Stimulated activated CD8-positive, alpha-beta memory T cell treated with anti-CD3 and anti-CD28 coated beads, Interleukin-7, amount 100 ng/mL, for 48 hours (primary cell): ENCODE results near the gene RGS9BP.
"Not testable (repeated sequence)": the region's sequence is repeated elsewhere in the genome, so short reads cannot be mapped to it uniquely, and the experiment has no call there.

ENCODE experiments used
- DNase-seq, 2 donors: peaks; one replicate each; pipeline ENCODE4 v3.0.0-alpha.2; 2020; ENCODE audit warnings: low read depth in 1 of 2; ENCODE audit errors: extremely low read depth in 1 of 2

The RGS9BP gene, protein sequence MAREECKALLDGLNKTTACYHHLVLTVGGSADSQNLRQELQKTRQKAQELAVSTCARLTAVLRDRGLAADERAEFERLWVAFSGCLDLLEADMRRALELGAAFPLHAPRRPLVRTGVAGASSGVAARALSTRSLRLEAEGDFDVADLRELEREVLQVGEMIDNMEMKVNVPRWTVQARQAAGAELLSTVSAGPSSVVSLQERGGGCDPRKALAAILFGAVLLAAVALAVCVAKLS

DNA sequence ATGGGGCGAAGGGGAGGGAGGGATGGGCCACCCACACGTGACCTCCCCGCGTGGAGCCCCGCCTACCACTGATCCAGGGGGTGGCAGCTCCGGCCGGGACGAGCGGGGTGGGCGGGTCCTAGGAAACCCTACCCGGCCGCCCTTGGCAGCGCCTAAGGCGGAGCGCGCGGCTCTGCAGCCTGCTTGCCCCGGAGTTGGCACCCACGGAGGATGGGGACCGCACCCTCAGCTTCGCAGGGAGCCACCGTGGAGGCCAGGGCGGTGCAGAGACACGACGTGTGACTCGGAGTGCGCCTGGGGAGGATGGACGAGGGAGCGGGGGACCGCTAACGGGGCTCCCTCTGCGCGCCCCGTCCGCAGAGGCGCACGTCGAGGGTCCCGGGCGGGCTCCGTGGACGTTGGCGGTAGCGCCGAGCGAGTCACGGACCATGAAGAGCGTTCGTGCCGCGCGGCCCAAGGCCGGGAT, at the start of gene RGS9BP:
Gene RGS9BP, plus strand, starts transcription at position 129 of the 466 bp plus-strand sequence. CDS start 416 bp downstream, outside the sequence.
- DNase-seq = peak in 1 of 2 donors; percentile 7

DNA sequence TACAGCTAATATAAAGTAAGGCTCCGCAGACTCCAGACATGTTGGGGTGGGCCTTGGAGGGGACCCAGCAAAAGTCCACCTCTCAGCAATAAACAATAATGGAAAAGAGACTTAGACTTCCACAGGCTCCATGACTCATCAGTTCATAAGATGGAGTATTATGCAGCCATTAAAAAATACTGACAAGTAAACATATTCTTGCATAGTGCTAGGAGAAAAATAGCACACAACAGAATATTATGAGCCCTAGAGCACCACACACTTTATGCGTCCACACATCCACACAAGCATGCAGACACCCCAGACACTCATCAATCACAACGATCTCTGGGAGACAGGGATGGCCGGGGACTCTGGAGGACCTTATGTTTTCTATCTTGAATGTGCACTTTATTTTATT, 48.7 kb upstream of the RGS9BP start:
- DNase-seq = no peak

DNA sequence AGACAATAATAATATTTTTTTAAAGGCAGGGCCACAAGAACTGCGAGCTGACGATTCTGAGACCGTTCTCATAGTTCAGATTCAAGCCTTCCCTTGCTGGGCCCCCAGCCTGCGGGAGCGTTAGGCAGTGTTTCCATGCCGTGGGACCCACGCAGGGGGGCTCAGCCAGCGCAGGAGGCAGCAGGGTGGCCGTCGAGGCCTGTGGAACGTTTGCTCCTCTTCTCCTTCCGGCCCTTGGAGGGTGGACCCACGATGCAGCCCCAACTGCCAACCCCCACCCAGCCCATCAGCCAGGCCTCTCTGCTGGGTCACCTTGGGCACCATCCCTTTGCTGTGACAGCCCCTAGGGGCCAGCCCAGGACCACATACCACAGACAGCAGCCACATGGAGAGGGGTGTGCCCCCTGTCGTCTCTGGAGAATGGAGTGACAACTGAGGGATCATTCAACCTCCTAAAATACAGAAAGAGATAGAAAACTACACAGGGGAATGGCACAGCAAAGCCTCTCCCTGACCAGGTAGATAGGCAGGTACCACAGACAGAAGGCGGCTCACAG, 47.9 kb upstream of the RGS9BP start:
- DNase-seq = no peak

DNA sequence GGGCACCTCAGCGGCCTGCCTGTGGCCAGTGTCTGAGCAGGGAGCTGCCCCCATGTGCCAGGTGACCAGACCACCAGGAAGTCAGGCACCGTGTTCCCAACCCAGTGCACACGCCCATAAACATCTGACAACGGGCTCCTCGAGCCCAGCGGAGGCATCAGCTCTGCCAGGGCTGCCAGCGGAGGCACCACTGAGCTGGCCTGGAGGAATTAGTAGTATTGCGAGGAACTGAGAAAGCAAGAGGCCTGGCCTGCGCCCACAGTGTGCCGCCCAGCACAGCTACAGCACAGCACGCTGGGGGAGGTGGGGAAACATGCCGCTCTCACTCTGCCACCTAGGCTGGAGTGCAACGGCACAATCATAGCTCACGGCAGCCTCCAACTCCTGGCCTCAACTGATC, 45.3 kb upstream of the RGS9BP start:
- no peak for DNase-seq

DNA sequence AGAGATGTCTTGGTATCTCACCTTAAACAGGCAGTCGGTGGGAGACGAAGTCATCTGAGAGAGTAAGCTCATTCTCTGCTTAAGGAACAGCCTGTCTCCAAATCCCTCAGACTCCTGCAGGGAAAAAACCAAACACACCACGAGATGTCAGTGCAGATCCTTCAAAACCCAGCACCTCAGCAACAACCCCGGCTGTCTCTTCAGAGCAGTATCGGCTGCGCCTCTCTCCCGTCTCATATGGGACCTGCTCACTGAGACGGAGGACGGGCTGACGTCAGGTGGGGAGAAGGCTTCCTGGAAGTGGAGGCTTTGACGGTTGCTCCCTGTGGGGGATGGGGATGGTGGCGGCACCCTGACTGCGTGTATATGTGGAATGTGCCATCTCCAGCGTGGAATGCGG, 44.3 kb upstream of the RGS9BP start:
- no peak for DNase-seq

DNA sequence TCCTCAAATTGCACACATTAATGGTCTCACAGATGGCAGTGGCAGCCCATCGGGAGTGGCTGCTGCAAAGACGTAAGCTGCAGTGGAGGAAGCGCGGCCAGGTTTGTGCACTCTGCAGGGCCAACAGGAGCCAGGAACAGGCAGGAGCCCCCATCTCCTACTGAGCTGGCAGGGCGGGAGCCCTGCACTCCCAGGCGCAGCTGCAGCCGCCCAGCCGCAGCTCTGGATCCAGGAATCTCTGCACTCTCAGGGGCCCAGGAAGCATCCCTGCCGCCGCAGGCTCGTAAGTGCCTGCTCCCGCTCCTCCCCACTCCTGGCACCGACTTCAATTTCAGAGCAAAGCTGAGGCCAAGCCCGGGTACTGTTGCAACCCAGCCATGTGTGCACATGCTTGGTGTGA, 38.2 kb upstream of the RGS9BP start:
- DNase-seq = no peak

DNA sequence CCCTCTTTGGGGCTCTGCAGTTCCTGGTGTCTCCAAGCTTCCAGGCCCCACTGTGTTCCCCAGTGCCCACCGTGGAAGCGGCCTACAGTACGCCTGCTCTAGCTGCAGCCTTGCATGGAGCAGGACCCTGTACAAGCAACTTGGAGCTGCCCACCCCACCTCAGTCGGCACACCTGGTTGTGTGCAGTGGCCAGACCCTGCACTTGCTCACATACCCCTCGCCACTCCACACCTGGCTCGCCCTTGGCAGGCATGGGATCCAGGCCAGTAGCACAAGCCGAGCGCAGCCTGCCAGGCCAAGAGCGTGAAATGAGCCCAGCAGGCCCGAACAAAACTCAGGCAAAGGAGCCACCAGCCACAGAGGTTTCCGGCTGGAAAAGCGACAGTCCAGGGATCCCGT, 37.0 kb upstream of the RGS9BP start:
- no peak for DNase-seq

DNA sequence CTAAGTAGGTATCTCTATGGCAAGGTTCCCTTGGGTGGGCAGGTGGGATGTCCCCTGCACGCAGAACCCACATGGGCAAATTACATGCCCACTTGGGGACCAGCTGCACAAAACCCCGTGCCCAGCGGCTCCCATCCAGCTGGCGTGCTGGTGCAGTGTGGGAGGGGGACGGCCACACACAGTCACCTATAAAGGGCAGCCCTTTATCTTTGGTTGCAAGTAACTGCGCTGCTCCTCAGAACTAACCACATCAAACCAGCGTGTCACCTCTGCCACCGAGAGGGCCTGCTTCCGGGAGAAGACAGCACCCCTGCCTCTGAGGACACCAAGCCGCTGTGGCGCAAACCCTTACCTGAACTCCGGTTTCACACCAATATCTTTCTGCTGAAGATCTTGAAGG, 32.9 kb upstream of the RGS9BP start:
- DNase-seq = peak; percentile 16 to 69

DNA sequence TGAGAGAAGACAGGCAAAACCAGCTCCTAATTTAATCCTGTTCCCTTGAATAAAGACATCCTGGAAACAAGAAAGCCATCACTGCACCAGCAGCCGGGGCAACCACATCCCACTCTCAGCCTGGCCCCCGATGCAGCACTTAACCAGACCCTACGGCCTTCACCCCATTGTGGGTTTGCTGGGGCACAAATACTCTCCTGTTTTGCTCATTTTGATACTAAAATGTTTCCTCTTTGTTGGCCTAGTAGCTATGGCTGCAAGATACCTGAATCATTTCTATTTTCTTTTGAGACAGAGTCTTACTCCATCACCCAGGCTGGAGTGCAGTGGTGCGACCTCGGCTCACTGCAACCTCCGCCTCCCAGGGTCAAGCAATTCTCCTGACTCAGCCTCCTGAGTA, 29.1 kb upstream of the RGS9BP start:
- DNase-seq = peak; percentile 7 to 29

DNA sequence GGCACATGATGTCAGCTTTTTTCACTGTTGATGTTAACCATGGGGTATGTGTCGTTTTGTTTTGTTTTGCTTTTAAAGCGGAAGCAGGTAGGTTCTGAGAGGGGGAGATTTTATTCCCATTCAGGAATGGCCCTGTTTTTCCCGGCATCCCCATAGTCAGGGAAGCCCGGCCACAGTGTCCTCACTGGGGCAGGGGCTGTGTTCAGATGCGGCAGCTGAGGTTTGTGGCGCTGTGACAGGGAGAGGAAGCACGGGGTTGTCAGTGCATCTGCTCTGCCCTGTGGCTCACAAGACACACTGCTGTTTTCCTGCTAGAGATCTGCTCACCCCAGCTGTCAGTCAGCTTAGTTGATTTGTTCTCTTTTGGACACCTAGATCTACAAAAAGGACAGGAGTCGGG, 28.3 kb upstream of the RGS9BP start:
- no peak for DNase-seq

DNA sequence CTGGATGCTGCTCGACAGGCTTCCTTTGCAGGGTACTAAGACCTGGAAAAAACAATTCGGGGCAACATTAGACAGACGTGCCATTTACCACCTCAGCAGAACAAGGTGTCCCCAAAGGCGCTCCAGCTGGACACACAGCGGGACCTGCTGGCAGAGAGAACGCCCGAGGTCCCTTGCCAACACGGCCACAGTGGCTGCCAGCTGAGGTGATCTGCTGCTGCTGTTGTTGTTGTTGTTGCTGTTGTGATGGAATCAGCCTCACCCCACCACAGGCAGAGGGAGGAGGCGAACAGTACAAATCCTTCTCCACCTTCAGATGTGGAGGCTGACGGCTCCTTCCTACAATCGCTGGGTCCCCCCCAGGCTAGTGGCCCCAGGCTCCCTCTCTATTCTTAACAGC, 25.9 kb upstream of the RGS9BP start:
- DNase-seq = no peak

DNA sequence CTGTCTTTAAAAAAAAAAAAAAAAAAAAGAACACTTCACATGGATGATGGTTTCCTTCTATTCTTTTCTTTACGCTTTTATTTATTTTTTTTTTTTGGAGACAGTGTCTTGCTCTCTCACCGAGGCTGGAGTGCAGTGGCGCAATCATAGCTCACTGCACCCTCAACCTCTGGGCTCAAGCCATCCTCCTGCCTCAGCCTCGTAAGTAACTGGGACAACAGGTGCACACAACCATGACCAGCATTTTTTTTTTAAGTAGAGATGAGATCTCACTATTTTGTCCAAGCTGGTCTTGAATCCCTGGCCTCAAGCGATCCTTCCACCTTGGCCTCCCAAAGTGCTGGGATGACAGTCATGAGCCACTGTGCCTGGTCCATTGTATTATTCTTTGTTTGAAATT, 25.0 kb upstream of the RGS9BP start:
- no peak for DNase-seq

DNA sequence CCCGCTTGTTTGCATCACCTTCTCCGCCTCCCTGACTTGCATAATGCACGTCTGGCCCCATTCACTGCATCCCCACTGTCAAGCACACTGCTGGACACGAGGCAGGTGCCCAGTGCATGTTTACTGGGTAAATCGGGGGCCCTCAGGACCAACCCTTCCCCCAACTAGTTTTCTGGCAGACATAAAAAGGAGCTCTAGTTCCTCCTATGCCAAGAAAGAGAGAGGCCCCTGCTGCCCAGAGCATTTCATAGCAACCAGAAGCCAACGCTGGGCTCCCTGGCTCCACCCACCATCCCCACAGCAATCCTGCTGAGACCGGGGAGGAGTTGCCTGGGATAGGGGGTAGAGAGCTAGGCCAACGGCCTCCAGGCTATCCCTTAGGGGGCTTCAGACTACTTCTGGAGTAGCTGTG, 23.9 kb upstream of the RGS9BP start:
- DNase-seq = no peak

DNA sequence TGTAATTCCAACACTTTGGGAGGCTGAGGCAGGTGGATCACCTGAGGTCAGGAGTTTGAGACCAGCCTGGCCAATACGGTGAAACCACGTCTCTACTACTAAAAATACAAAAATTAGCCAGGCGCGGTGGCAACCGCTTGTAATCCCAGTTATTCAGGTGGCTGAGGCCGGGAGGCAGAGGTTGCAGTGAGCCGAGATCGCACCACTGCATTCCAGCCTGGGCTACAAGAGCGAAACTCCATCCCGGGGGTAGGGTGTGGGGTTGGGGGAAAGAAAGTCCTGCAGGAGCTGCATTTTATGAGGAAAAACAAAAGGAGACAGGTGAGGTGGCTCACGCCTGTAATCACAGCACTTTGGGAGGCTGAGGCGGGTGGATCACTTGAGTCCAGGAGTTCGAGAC, 23.3 kb upstream of the RGS9BP start:
- not testable (repeated sequence) for DNase-seq

DNA sequence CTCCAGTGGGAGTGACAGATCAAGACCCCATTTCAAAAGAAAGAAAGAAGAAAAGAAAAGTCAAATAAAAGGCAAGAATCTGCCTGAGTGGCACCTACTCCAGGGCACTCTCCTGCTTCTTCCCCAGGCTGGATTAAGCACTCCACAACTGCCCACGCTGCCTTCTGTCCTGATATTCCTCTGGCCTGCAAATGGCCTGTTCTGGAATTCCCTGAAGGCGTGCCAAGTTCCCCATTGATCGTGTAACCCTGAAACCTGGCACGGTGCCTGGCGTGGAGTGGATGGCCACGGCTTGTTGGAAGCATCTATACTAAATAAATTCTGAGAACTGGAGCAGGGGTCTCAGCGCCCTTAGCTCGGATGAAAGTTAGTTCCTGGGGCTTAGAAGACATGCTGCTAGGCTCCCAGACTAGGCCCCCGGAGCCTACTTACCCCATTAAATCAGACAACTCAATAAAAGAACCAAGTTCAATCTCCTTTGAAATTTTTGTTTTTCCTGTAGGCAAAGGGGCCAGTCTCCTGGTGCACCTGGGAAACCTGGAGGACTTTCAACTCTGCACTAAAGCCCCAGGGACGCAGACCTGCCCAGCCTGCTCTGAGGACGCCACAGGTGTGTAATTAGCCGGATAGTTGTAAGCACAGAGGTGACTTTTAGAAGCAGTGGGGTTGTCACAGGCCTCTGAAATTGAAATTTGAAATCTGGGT, 22.6 kb upstream of the RGS9BP start:
- no peak for DNase-seq

DNA sequence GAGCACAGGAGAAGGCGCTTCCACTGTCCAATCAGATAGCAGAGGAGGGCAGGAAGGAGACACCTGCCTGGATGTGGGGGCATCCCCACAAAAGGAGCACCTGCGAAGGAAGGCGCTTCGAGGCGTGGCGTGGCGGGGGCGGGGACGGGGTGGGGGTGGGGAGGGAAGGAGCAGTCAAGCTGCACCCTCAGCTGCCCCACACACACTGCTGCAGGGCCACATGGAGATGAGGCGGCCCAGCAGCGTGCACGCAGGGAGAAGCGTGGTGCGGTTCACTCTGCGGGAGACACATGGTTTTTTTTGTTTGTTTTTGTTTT, 22.1 kb upstream of the RGS9BP start:
- DNase-seq = no peak

DNA sequence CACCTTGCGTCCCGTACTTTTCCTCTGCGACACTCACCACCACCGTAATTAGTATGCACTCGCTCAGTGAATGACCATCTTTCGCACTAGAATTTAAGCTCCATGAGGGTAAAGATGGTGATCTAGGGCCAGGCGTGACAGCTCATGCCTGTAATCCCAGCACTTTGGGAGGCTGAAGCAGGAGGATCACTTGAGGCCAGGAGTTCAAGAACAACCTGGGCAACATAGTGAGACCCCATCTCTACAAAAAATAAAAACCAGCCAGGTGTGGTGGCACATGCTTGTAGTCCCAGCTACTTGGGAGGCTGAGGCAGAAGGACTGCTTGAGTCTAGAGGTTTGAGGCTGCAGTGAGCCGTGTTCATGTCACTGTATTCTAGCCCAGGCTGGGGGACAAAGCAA, 19.3 kb upstream of the RGS9BP start:
- not testable (repeated sequence) for DNase-seq

DNA sequence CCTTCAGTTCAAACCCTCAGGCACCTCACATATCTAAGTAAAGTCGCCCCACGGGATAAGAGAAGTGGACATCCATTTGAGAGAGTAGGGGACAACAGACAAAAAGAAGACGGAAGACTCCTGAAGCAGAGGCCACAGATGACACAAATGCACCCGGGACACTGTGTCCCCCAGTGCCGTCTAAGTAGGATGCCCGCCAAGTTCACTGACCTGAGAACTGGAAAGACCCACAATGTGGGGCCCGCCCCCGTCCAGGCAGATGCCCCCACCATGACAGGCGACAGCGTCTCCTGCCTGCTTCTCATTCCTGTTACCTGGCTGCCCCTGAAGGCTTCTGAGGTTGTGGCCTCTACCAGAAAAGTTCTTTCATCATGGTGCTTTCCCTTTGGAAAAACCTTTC, 17.6 kb upstream of the RGS9BP start:
- DNase-seq = no peak

DNA sequence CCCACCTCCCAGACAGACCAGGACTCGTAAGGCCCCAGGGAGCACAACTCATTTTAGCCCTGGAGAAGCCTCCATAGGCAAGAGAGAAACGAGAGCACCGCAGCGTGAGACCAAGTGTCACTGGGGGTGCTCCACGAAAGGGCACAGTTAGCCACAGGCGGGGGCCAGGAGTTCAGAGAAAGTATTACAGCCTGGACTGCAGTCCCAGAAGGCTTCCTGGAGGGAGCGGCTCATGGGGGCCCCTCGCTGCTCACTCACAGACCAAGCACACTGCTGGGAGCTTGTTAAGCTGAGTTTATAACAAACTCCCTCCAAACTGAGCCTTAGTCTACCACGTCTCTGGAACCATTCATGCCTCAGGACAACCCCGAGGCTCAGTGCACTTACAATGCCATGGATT, 17.1 kb upstream of the RGS9BP start:
- DNase-seq = no peak

DNA sequence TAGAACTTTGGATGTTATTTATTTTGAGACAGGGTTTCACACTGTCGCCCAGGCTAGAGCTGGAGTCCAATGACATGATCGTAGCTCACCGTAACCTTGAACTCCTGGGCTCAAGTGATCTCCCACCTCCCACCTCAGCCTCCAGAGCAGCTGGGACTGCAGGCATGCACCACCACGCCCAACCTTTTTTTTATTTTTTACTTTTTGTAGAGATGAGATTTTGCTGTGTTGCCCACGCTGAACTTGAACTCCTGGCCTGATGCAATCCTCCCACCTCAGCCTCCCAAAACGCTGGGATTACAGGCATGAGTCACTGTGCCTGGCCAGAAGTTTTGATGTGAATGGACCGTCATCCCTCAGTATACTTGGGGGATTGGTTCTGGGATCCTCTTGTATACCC, 14.3 kb upstream of the RGS9BP start:
- no peak for DNase-seq

DNA sequence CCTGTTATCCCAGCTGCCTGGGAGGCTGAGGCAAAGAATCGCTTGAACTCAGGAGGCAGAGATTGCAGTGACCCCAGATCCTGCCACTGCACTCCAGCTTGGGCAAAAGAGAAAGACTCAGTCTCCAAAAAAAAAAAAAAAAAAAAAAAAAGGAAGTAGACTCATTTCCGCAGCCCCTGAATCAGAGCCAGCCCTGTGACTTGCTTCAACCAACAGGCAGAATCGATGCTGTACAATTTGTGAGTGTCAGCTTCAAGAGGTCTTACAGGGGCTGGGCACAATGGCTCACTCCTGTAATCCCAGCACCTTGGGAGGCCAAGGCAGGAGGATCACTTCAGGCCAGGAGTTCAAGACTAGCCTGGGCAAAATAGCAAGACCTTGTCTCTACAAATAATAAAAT, 13.5 kb upstream of the RGS9BP start:
- DNase-seq = no peak

DNA sequence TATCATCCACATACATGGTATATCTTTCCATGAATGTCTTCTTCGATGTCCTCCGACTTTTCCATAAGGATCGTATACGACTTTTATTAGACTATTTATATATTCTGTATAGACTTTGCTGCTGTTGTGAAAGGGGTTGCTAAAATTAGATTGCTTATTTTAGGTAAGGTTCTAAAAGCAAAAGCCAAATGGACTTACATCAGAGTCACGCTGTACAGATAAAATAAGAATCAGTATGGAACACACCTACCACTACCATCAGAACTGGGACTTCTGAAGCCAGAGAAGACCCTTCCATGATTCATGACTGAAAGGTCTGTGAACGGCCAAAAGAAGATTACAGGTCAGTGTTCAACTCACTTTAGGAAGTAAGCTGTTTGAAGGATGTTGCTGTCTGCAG, 9.6 kb upstream of the RGS9BP start:
- DNase-seq = no peak

DNA sequence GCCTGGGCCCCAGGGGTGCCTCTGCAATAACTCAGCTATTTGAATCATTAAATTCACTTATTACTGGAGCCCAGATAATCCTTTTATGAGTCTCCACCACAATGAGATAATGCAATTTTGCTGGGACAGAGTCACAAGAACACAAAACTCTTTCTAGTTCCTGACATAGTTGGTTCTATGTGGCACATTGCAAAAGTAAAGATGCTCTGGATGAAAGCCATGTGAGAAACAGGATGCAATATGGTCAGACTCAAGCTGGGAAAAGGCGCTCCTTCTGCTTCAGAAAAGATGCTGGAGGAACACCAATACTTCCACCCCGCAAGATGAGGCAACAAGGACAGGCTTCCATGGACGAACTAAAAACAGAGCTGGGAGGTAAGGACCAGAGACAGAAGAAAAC, 6.3 kb upstream of the RGS9BP start:
- no peak for DNase-seq
